ENCODE measurements around the gene DAB1. TPM values are rescaled to one million over a fixed set of nuclear protein-coding genes. Genes with fewer than 3 reads are reported as not detected.

DAB1 gene
- total RNA-seq, 1 donor from 2014 or later, result 1.9 TPM

GRCh38 chr1:56957931-56958330, 465.9 kb downstream of the DAB1 start:
- no peak for DNase-seq (ENCODE audit: low spot score)

GRCh38 chr1:56954664-56955063, 469.2 kb downstream of the DAB1 start:
- no peak for DNase-seq (ENCODE audit: low spot score)

GRCh38 chr1:56953386-56953785, 470.5 kb downstream of the DAB1 start:
- DNase-seq (ENCODE audit: low spot score), result no peak

GRCh38 chr1:56952501-56952900, 471.4 kb downstream of the DAB1 start:
- no peak for DNase-seq (ENCODE audit: low spot score)

GRCh38 chr1:56948403-56949023, 475.3 kb downstream of the DAB1 start:
- DNase-seq (ENCODE audit: low spot score), result no peak

Measured in mesenteric fat pad (tissue), 1 donor.